Stimulated activated CD8-positive, alpha-beta memory T cell treated with anti-CD3 and anti-CD28 coated beads, Interleukin-4, amount 100 ng/mL, for 1 hour (primary cell): Measurements from ENCODE around the gene MRPL53.
A peak's percentile ranks its signal among the peaks of the same experiment; 100 is the strongest.
"Not testable (repeated sequence)": the region's sequence is repeated elsewhere in the genome, so short reads cannot be mapped to it uniquely, and the experiment has no call there.

Source experiments
- DNase-seq, 2 donors: peaks; one replicate each; pipeline ENCODE4 v3.0.0-alpha.2; 2020; ENCODE audit warnings: low read depth in 2 of 2, low spot score in 1 of 2

Gene MRPL53

DNA sequence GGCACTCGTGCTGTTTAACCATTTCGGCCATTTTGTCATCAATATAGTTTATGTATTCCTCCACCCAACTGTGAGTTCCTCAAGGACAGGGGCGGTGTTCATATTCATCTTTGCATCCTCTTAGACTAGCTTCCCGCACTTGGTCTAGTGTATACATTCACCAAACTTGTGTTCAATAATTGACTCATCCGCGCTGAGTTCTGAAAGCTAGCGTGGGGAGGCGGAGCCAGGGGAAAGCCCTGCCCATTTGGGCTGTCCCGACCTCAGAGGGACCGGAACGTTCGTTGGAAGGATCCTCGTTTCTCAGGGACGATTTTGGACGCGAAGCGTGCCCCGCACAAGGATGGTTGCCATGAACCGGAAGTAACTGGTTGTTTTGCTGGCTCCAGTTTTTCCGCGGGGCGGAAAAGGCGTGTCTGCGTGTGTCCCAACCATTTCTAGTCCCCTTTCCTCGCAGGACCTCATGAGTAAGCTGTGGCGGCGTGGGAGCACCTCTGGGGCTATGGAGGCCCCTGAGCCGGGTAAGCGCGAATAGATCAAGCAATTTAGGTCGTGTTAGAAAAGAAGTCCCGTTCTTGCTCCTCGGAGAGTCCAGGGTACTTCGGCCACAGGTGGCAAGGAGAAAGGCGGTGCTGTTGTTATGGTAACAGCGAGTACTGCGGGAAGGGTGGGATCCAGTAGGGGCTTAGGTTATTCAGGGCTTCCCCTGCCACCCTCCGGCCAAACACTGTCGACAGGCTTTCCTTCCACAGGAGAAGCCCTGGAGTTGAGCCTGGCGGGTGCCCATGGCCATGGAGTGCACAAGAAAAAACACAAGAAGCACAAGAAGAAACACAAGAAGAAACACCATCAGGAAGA is 17.6 kb downstream of the MRPL53 start, which contains the start of gene INO80B:
Gene INO80B, plus strand, starts transcription at position 434 of the 858 bp plus-strand sequence. Its CDS starts 30 bp downstream, at position 464.
- peak; percentile 83 to 94 for DNase-seq

- no peak for DNase-seq
These were observed 21.8 kb downstream of the MRPL53 start for GRCh38 chr2:74450570-74451190.

GRCh38 chr2:74448771-74449170 is 23.7 kb downstream of the MRPL53 start:
- DNase-seq: no peak

GRCh38 chr2:74447230-74447999 is 25.1 kb downstream of the MRPL53 start:
- DNase-seq: no peak

GRCh38 chr2:74444498-74445318 is 27.8 kb downstream of the MRPL53 start:
- no peak for DNase-seq

- DNase-seq: not testable (repeated sequence)
These were observed 29.8 kb downstream of the MRPL53 start for GRCh38 chr2:74442483-74443297.

DNA sequence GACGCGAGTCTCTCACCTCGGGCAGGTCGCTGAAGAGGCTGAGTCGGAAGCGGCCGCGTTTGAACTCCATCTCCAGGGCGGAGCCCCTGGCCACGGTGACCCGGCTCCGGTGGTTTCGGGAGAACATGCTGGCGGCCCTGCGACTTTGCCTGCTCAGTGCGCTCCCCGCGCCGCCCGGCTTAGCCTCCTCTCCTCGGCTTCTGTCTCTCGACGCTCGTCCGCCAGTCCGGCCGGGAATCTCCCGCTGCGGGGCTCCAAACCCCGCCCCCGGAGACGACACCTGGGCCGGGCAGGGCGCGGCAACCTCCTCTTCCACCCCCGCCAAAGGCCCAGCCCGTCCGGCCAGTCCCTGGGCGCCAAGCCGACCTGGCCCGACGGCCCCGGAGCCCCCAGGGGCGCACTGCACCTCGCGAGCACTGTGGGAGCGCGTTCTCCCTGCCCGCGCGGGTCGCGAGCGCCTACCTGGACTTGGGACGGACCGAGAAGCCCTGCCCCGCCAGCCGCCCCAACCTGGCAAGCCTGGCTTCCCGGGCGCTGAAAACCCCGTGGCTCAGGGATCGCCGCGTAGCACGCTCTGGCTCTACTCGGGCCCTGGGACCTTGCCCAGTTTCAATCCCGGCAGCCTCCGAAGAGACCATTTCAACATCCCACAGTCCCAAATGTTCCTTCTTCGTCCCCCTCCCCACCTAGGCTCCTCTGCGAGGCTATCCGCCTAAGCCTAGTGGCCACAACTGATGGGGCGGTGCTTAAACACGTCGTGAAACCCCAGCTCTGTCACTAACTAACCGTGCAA is 30.6 kb downstream of the MRPL53 start, which contains the start of gene RTKN:
Gene RTKN, minus strand, starts transcription at position 248 of the 793 bp plus-strand sequence. Its CDS starts 121 bp downstream, at position 127.
- DNase-seq: no peak

DNA sequence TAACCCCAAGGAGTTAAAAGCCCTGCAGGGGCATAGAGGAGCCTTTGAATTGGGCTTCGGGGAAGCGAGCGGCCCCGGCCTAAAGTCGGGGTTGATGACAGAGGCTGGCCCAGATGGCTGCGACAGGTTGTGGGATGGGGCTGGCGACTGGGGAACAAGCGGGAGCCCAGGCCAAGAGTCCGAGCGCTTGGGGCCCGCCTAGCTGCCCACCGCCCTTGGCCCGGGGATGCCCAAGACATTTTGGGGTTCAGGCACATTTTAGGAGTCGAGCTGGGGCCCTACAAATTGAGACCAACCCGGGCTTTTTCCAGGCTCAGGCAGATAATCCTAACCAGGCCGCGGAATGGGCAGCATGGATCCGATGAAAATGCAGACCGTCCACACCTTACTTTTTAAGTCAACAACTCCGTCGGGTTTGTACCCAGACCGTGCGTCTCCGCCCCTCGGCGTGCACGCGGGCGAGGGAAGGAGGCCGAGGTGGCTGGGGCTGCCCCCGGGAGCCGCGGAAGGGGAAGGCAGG is 31.2 kb downstream of the MRPL53 start:
- DNase-seq: no peak

DNA sequence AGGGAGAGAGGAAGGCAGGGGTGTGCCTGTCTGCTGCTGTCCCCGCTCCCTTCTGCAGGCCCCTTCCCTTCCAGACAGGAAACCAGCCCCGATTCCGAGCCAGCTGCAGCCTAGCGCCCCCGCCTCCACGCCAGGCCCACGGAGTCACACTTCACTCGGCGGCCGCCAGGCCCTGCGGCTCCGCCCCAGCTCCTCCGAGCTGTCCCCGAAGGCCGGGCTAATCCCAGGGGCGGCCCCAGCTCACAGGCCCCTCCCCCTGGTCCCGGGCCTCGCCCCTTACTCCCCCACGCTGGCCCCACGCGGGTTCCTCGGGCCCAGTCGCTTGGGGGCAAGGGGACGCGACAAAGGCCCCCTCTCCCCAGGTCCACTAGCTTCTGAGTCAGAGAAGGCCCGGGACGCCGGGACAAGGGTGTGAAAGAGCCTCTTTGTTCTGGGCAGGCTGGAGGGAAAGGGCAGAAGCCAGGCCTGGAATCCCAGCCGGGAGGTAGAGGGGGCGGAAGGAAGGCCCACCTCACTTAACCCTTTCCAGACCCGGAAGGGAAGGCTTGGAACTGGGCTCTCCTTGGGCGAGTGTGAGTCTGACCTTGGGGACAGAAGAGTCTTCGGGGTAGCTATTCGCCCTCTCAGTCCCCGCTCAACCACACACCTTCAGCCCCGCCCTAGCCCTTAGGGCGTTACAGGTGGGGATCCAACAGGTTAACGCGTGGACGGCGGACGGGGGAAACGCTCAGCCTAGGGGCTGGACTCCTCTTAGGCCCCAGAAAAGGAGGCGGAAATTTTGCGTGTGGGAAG is 31.9 kb downstream of the MRPL53 start:
- DNase-seq: no peak

DNA sequence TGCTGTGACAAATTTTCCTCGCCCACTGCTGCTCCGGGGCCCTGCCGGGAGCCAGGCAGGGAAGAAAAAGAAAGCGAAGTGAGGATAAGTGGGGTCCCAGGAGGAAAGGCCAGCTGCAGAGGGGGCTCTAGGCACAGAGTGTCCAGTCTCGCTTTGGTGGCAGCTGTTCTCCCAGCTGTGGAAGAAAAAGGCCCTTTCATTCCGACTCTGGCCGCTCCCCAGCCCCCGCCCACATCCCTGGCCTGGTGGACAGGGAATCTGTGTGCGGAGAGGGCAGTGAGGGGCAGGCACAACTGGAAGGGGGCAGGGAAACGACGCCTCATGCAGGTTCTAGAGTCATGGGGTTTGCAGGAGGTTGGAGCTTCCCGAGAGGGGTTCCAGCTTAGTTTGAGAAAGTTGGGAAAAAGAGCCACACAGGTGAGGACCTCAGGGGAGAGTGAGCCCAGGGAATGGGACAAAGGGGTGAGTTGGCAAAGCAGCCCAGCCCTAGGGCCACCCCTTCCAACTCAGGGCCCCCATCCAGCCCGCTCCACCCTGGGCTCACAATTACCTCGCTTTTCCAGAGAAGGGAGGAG is 32.6 kb downstream of the MRPL53 start:
- DNase-seq: no peak

GRCh38 chr2:74439373-74439772 is 33.1 kb downstream of the MRPL53 start:
- DNase-seq: no peak

DNA sequence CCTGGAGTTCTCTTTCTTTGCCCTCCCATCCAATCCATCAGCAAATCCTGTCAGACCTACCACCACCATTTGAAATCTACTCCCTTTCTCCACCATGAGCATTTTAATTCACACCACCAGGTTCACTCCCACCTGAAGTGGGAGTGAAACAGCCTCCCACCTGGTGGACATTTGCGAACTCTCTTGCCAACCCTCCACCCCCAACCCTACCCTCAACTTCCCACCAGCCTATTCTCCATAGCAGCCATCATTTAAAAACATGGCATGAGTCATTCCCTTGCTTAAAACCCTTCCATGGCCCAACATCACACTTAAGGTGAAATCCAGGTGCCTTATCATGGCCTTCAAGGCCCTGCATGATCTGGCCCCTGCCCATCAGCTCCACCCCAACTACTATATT is 34.2 kb downstream of the MRPL53 start:
- DNase-seq: no peak

GRCh38 chr2:74436848-74437695 is 35.4 kb downstream of the MRPL53 start:
- DNase-seq: no peak

- DNase-seq: no peak
These were observed 36.2 kb downstream of the MRPL53 start for GRCh38 chr2:74436111-74436805.

GRCh38 chr2:74430502-74430901 is 42.0 kb downstream of the MRPL53 start:
- no peak for DNase-seq
